Measurements from ENCODE around the gene ZNG1C. TPM values are rescaled to one million over a fixed set of nuclear protein-coding genes. Genes with fewer than 3 reads are reported as not detected.
"Not testable (repeated sequence)": the region's sequence is repeated elsewhere in the genome, so short reads cannot be mapped to it uniquely, and the experiment has no call there.

The ZNG1C gene
- 27.1 TPM for polyA plus RNA-seq (2013, experiment 1 of 2; ENCODE audit: insufficient read length)
- 15.8 TPM for polyA plus RNA-seq (2013, experiment 2 of 2; ENCODE audit: insufficient read length)

GRCh38 chr9:68241683-68242082, at the start of gene ZNG1C:
ZNG1C (plus strand) TSS chr9:68241983; CDS start chr9:68242032, 49 bp downstream.
- DNase-seq = not testable (repeated sequence)

GRCh38 chr9:68242437-68242836, 654 bp downstream of the ZNG1C start:
- DNase-seq = not testable (repeated sequence)

GRCh38 chr9:68281041-68281440, 39.3 kb downstream of the ZNG1C start:
- not testable (repeated sequence) for DNase-seq

GRCh38 chr9:68302567-68302966, 60.8 kb downstream of the ZNG1C start, which contains the start of gene FOXD4L3:
FOXD4L3 (plus strand) TSS chr9:68302867; CDS start chr9:68302952, 85 bp downstream.
- not testable (repeated sequence) for DNase-seq

GRCh38 chr9:68303771-68304170, 62.0 kb downstream of the ZNG1C start:
- not testable (repeated sequence) for DNase-seq

- not testable (repeated sequence) for DNase-seq
Measured at GRCh38 chr9:68304212-68304611, 62.4 kb downstream of the ZNG1C start.

GRCh38 chr9:68304777-68305176, 63.0 kb downstream of the ZNG1C start:
- not testable (repeated sequence) for DNase-seq

- not testable (repeated sequence) for DNase-seq
Measured at GRCh38 chr9:68305680-68306285, 64.0 kb downstream of the ZNG1C start.

GRCh38 chr9:68306391-68306964, 64.7 kb downstream of the ZNG1C start:
- not testable (repeated sequence) for DNase-seq

GRCh38 chr9:68307127-68307526, 65.3 kb downstream of the ZNG1C start:
- DNase-seq = not testable (repeated sequence)

GRCh38 chr9:68307654-68308053, 65.9 kb downstream of the ZNG1C start:
- DNase-seq = not testable (repeated sequence)

- DNase-seq = not testable (repeated sequence)
Measured at GRCh38 chr9:68311208-68311607, 69.4 kb downstream of the ZNG1C start.

- not testable (repeated sequence) for DNase-seq
Measured at GRCh38 chr9:68318209-68318608, 76.4 kb downstream of the ZNG1C start.

- not testable (repeated sequence) for DNase-seq
Measured at GRCh38 chr9:68323749-68324148, 82.0 kb downstream of the ZNG1C start.

- not testable (repeated sequence) for DNase-seq
Measured at GRCh38 chr9:68324518-68324917, 82.7 kb downstream of the ZNG1C start.

- not testable (repeated sequence) for DNase-seq
Measured at GRCh38 chr9:68329106-68329505, 87.3 kb downstream of the ZNG1C start.

- not testable (repeated sequence) for DNase-seq
Measured at GRCh38 chr9:68330531-68331173, 88.9 kb downstream of the ZNG1C start.

- not testable (repeated sequence) for DNase-seq
Measured at GRCh38 chr9:68332122-68332521, 90.3 kb downstream of the ZNG1C start.

- not testable (repeated sequence) for DNase-seq
Measured at GRCh38 chr9:68335935-68336334, 94.2 kb downstream of the ZNG1C start.

- DNase-seq = not testable (repeated sequence)
Measured at GRCh38 chr9:68336639-68337339, 95.0 kb downstream of the ZNG1C start.

GRCh38 chr9:68338000-68338399, 96.2 kb downstream of the ZNG1C start:
- DNase-seq = not testable (repeated sequence)

- DNase-seq = not testable (repeated sequence)
Measured at GRCh38 chr9:68342265-68343025, 100.7 kb downstream of the ZNG1C start.
